Body of pancreas (tissue), 4 donors: ENCODE results near the gene AP3B1. TPM values are rescaled to one million over a fixed set of nuclear protein-coding genes. Genes with fewer than 3 reads are reported as not detected.

Source experiments
- ATAC-seq: fragments of 150-250 bp; one replicate; pipeline ENCODE4 v1.9.1; 2016
- DNase-seq, 4 donors: peaks; one replicate each; pipeline ENCODE4 v3.0.0-alpha.2; 2019
- H3K27ac ChIP-seq, 4 donors: fragments of 200-600 bp; sonication (generic); 1 replicate in 3 of 4; 2 replicates in 1 of 4; pipeline versions ENCODE4 v1.5.1 to v1.6.1; 2016 to 2019; ENCODE audit warnings: mild to moderate bottlenecking in 1 of 4, mixed read lengths in 1 of 4, moderate library complexity in 1 of 4
- H3K27me3 ChIP-seq, 2 donors: fragments of 200-600 bp; sonication (generic); one replicate each; pipeline ENCODE4 v1.6.0; 2016; ENCODE audit warnings: mild to moderate bottlenecking in 1 of 2
- H3K36me3 ChIP-seq, 2 donors: fragments of 200-600 bp; sonication (generic); replicated peaks in 1 of 2; 2 replicates each; pipeline ENCODE4 v1.5.1; 2016; ENCODE audit warnings: low read depth in 2 of 2; ENCODE audit not compliant: insufficient read depth in 1 of 2
- H3K4me1 ChIP-seq: fragments of 200-600 bp; sonication (generic); one replicate; pipeline ENCODE4 v1.6.0; 2016
- H3K4me3 ChIP-seq, 2 donors: fragments of 200-600 bp; sonication (generic); 1 replicate in 1 of 2; 2 replicates in 1 of 2; pipeline ENCODE4 v1.5.1; 2016 to 2019
- H3K9me3 ChIP-seq, 3 donors: fragments of 200-600 bp; sonication (generic); 1 replicate in 2 of 3; 2 replicates in 1 of 3; pipeline ENCODE4 v1.5.1; 2016
- POLR2A ChIP-seq, 3 donors: fragments of 450-650 bp; IDR thresholded peaks; one replicate each; pipeline ENCODE4 v1.6.1; 2016; ENCODE audit warnings: antibody characterized with exemption in 3 of 3, mild to moderate bottlenecking in 2 of 3
- WGBS, 2 donors: methylation state at CpG; one replicate each; pipeline ENCODE4 v1.1.5; 2017; 5-methylcytosine and 5-hydroxymethylcytosine counted together
- intact Hi-C: fragments of 100-400 bp; cut with DNase I; formaldehyde crosslinking; loops from one replicate; pipeline ENCODE4 v1.15.1; 2023
- total RNA-seq, 2 donors: library from RNA; depleted of rRNA; stranded (reverse); fragments of >200 nt; gene quantifications; one replicate each; pipeline ENCODE4 v1.1.0, GENCODE V29; 2016
- TF ChIP-seq, protein P1 (sequence below), 7 experiments: fragments of 450-650 bp in 4 of 7; fragments of 200-600 bp in 3 of 7; sonication (generic) in 3 of 7; IDR thresholded peaks; one replicate each; pipeline ENCODE4 v1.5.1; 2016 to 2019; ENCODE audit warnings: antibody characterized with exemption in 7 of 7

AP3B1 gene, protein sequence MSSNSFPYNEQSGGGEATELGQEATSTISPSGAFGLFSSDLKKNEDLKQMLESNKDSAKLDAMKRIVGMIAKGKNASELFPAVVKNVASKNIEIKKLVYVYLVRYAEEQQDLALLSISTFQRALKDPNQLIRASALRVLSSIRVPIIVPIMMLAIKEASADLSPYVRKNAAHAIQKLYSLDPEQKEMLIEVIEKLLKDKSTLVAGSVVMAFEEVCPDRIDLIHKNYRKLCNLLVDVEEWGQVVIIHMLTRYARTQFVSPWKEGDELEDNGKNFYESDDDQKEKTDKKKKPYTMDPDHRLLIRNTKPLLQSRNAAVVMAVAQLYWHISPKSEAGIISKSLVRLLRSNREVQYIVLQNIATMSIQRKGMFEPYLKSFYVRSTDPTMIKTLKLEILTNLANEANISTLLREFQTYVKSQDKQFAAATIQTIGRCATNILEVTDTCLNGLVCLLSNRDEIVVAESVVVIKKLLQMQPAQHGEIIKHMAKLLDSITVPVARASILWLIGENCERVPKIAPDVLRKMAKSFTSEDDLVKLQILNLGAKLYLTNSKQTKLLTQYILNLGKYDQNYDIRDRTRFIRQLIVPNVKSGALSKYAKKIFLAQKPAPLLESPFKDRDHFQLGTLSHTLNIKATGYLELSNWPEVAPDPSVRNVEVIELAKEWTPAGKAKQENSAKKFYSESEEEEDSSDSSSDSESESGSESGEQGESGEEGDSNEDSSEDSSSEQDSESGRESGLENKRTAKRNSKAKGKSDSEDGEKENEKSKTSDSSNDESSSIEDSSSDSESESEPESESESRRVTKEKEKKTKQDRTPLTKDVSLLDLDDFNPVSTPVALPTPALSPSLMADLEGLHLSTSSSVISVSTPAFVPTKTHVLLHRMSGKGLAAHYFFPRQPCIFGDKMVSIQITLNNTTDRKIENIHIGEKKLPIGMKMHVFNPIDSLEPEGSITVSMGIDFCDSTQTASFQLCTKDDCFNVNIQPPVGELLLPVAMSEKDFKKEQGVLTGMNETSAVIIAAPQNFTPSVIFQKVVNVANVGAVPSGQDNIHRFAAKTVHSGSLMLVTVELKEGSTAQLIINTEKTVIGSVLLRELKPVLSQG
- total RNA-seq: 10 to 100 TPM; 23.6 to 32.3 TPM

DNA sequence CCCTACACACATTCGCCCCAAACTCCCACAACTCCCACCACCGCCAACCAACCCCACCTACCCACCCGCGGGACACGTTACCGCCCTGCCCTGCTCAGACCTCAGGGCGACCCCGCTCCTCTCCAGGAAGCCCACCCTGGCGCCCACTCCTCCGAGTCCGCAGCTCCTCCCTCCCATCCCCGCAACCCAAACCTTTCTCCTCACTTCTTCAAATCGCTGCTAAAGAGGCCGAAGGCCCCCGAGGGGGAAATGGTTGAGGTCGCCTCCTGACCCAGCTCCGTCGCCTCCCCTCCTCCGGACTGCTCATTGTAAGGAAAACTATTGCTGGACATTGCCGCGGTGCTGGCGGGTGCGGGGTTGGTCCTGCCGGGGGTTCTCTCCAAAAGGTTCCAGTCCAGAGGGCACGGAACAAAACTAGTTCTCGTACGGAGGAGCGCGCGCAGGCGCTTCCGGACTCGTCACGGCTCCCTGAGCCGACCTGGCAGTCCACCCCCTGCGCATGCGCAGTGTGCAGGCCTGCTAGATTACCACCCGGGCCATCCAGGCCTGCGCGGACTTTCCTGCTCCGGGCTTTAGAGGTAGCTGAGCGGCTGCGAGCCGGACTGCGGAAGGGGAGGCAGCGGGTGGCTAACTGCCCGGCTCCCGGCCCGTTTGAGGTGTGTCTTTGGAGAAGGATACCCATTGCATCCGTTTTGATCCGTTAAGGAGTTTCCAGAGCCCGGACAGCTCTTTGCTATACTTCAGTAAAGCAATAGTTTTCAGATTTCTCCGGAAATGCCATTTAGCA, at the start of gene AP3B1:
AP3B1 (minus strand) TSS at position 451 of the 787 bp plus-strand sequence; CDS start at position 332, 119 bp downstream.
- WGBS, 2 donors: 0% methylated on average over 40 to 50 of the region's 53 CpGs
- intact Hi-C loops: no loop called here
- ATAC-seq (peak; percentile 98), DNase-seq (peak; percentile 99 to 100 (median 99))
- Histone ChIP-seq H3K36me3 (no peaks in the 10 kb centered on the region), H3K4me1 (peaks cover 24% of the 10 kb centered on the region), H3K4me3 (peak within 1 kb of the TSS; percentile 89 to 99), H3K9me3 (no peaks in the 10 kb centered on the region), H3K27ac (peak within 1 kb of the TSS; percentile 77 to 95 (median 86)), H3K27me3 (no peaks in the 10 kb centered on the region)
- TF ChIP-seq, protein P1, sequence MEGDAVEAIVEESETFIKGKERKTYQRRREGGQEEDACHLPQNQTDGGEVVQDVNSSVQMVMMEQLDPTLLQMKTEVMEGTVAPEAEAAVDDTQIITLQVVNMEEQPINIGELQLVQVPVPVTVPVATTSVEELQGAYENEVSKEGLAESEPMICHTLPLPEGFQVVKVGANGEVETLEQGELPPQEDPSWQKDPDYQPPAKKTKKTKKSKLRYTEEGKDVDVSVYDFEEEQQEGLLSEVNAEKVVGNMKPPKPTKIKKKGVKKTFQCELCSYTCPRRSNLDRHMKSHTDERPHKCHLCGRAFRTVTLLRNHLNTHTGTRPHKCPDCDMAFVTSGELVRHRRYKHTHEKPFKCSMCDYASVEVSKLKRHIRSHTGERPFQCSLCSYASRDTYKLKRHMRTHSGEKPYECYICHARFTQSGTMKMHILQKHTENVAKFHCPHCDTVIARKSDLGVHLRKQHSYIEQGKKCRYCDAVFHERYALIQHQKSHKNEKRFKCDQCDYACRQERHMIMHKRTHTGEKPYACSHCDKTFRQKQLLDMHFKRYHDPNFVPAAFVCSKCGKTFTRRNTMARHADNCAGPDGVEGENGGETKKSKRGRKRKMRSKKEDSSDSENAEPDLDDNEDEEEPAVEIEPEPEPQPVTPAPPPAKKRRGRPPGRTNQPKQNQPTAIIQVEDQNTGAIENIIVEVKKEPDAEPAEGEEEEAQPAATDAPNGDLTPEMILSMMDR (IDR thresholded peaks at IDR 0.05): peak in 2 of 7 experiments; percentile 11 to 13
- TF ChIP-seq POLR2A (IDR thresholded peaks at IDR 0.05): peak; percentile 88 to 97 (median 97)

DNA sequence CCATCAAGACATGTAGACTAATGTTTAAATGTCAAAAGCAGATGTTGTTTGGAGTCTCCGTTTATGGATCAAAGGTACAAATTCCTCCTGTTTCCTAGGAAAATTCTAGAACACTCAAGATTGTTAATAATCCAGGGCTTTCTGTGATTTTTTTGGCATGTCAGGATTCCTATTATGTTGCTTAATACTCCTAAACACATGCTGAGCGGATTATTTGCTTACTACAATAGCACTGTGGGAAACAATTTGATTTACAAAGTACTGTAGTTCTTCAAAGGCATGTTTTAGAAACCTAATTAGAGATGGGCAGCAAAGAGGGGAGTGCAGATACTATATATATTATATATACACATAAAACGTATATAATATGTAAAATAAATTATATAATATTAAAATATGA, 46.9 kb upstream of the AP3B1 start:
- no peaks in the 10 kb centered on the region for H3K9me3 ChIP-seq
- no peak for ATAC-seq
- intact Hi-C loops: no loop called here
- H3K4me1 ChIP-seq: no peaks in the 10 kb centered on the region
- no peaks in the 10 kb centered on the region for H3K27me3 ChIP-seq
- WGBS, 2 donors: 60 to 62% methylated on average over 3 of the region's 3 CpGs
- H3K4me3 ChIP-seq: no peak overlapping the region
- no peaks in the 10 kb centered on the region for H3K36me3 ChIP-seq
- no peak overlapping the region for H3K27ac ChIP-seq
- TF ChIP-seq, protein P1 (IDR thresholded peaks at IDR 0.05): no peak
- no peak for TF ChIP-seq POLR2A (IDR thresholded peaks at IDR 0.05)
- DNase-seq: no peak

DNA sequence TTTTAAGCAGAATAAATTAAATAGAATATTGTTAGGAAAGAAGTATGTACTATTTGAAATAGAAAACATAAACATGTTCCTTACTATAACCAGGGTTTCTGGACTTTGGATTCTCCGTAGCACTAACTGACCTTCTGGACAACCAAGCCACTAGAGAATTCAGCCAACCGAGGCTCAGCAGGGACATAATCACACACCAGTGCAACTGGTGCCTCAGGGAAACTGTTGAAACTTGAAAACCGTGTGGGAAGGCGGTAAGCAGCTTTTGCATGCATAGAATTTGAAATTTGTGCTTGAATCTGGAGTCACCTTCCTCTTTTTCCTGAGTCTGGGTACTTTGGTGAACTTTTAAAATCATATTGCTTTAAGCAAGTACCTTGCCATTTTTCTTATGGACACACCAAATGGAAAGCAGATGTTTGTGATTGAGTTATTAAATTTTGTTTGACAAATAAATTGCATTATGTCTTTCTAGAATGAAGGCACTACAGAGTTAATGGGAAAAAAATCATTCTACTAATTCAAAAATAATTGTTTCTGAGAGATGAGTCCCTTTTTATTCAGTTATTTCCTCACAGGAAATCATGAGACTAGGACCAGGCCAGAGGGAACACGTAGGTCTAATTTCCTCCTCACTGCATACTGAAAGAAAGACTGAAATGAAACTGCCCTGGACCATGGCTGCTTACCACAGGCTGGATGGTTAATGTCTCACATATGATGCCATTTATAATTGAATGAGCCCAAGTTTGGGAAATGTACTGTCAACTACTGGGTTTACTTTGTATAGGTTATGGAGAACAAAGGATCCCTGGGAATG, 45.3 kb upstream of the AP3B1 start:
- peak overlapping the region in 1 of 4 donors; percentile 4 for H3K27ac ChIP-seq
- 79 to 85% methylated on average over 5 of the region's 5 CpGs for WGBS, 2 donors
- peak in 1 of 4 donors; percentile 8 for DNase-seq

More for the DNA sequence above, 45.3 kb upstream of the AP3B1 start:
- TF ChIP-seq POLR2A (IDR thresholded peaks at IDR 0.05): no peak
- TF ChIP-seq, protein P1 (IDR thresholded peaks at IDR 0.05): no peak
- Histone ChIP-seq H3K36me3 (no peaks in the 10 kb centered on the region), H3K4me3 (no peak overlapping the region), H3K4me1 (no peaks in the 10 kb centered on the region), H3K27me3 (no peaks in the 10 kb centered on the region), H3K9me3 (no peaks in the 10 kb centered on the region)
- intact Hi-C loops: no loop called here
- no peak for ATAC-seq
